GOT3 (cell line): ENCODE data around the gene CHTOP.

Source experiments
- DNase-seq: peaks from one replicate; lab custom pipeline; 2025; ENCODE audit warnings: mixed read lengths; lab: John Stamatoyannopoulos, UW

Gene CHTOP

DNA sequence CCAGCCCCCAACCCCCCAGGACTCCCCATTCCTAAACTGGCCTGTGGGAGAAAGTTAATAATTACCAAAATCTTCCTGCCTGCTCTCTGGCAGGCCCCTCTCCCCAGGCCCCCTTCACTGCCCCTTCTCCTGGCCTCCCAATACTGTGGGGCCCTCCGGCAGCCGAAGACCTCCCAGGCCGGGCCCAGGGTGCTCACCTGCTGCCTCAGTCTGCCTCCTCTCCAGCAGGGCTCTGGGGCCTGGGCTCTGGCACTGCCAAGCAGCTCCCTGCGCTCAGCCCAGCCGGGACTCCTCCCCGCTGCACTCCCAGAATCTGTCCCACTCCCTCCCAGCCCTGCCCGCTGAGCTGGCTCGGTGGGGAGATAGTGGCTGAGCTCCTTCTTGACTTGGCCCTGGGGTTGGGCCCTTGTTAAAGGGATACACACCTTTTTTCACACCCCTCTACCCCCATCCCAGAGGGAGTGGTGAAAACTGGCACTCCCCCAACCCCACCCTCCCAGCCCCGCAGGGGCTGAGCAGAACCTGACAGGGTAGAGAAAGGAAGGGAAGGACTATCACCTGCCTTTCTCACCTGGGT lies 21.0 kb upstream of the CHTOP start, which contains the start of gene S100A16:
Gene S100A16 (minus strand): TSS at position 383 of the 577 bp plus-strand sequence. CDS start 4,986 bp downstream, outside the sequence.
- DNase-seq: peak; percentile 30

DNA sequence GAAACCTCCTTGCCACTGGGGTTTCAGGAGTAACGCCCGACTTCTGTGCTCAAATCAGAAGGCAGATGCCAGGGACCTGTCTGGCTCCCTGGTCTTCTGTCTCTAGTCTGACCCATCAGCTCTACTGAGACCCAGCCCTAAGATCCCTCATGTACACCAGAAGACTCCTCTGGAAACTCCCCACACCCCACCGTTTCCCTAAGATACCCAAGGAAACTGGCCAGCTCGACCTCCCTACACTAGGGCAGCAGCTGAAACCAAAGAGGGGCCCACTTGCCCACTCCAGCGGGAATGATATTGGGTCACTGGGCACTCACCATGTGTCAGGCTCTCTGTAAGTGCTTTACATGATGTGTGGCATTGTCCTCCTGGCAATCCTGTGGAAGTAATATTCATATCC lies 20.5 kb upstream of the CHTOP start:
- DNase-seq: no peak

DNA sequence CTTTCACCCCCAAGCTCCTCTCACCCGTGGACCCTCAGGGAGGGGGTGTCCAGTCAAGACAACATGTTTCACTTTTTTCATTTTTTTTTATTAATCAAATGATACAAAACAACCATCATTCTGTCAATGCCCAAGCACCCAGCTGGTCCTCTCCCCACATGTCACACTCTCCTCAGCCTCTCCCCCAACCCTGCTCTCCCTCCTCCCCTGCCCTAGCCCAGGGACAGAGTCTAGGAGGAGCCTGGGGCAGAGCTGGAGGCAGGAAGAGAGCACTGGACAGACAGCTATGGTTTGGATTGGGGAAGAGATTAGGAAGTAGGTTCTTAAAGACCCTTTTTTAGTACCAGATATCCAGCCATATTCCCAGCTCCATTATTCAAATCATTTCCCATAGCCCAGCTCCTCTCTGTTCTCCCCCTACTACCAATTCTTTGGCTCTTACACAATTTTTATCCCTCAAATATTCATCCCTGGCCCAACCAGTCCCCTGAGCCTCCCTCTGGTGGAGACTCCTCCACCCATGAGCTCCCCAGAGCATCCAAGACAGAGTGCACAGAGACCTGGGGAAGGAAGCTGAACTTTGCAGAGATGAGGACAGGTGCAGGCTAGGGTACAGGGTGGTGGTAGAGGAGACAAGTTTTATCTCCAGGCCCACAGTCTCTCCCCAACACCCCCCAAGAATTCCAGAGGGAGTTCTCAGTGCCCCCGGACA lies 19.5 kb upstream of the CHTOP start:
- DNase-seq: no peak

DNA sequence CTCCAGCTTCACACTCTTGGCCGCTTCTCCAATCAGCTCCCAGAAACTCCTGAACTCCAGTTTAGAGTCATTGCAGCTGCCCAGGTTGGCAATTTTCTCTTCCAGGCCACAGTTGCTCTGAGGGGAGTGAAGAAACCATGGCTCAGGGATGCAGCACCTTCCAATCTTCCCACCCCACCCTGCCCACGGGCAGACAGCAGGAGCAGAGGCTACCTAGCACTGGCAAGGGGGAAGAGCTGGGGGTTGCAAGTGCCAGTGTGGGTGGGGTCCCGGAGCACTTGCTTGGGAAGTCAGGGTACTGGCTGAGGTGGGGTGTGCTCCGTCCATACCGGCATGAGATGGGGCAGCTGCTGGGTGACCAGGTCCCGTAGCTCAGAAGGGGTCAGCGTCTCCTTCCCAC lies 19.0 kb upstream of the CHTOP start:
- DNase-seq: no peak

DNA sequence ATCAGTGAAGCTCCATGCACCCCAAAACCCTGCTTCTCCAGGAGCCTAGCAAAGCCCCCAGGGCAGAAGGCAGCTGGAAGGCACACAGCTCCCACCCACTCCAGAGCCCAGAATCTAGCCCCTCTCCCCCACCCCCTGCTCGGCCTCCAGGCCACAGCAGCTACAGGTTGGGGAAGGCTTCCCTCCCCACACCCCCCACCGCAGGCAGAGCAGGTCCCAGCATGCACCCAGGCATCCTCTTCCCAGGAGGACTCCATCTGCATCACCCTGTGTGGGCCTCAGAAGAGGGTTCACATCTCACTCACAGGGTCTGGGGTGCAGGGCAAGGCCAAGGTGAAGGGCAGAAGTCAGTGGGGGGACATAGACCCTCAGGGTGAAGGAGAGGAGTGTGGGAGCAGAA lies 18.5 kb upstream of the CHTOP start:
- DNase-seq: no peak

DNA sequence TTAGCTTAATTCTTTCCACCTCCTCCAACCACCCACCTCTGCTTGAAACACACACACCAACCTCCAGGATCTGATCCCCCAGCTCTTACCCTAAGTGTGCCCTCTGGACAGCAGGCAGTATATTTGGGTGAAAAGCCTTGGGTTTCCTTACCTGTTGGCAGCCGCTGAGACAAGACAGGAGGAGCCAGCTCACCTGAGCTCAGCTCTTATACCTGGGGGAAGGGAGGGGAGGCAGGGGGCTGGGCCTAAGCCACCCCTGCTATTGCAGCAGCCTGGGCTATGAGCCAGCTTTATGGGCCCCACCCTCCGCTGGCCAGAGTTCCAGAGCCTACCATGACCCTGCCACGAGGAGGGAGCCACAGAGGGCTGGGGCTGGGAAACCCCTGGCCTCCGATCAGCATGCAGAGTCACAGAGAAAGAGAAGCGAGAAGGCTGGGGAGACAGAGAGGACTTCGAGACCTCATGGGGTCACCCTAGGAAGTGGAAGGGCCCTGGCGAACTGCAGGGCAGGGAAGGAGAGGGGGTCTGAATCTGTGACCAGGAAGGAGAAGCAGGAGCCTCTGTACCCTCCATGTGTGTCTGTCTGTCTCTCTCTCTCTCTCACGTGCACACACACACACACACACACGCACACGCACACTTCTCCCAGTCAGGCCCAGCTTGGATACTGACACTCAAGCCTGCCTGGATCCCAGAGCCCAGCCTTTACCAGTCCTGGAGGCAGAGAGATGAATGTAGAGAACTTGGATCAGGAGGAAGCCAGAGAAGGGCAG lies 17.5 kb upstream of the CHTOP start, which contains the start of gene S100A14:
Gene S100A14 (minus strand): TSS at position 182 of the 773 bp plus-strand sequence. CDS start 467 bp downstream, outside the sequence.
- DNase-seq: no peak

DNA sequence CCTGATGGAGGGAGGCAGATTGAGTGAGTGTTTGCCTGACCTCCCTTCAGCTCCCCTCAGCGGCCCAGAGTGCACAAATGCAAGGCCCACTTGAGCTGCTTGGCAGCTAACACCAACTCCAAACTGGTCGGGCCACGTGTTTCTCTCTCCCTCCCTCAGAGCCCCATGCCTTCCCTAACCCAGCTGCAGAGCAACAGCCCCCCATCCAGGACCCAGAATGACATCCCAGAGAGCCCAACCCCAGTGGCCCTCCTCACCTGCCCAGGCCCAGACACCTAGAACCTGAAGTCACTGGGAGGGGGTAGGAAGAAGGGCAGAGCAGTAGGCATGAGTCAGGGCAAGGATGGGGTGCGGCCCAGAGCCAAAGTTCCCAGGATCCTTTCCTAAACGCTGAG lies 17.0 kb upstream of the CHTOP start:
- no peak for DNase-seq

DNA sequence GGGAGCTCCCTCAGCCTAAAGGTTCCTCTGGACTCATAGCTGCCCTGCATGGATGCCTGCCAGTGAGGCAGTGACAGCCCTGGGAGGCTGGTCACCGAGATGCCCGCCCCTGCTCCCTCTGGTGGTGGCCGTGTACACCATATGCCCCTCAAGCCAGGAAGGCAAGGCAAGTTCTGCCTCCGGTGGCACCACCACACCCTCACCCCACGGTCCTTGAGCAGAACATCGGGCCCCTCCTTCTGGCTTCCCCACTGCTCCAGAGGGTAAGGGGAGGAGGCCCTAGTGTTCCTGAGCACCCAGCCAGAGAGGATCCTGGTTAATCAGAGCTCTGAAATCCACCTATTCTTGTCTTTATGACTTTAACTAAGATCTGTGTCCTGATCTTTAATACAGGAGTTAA lies 16.2 kb upstream of the CHTOP start:
- peak; percentile 35 for DNase-seq

DNA sequence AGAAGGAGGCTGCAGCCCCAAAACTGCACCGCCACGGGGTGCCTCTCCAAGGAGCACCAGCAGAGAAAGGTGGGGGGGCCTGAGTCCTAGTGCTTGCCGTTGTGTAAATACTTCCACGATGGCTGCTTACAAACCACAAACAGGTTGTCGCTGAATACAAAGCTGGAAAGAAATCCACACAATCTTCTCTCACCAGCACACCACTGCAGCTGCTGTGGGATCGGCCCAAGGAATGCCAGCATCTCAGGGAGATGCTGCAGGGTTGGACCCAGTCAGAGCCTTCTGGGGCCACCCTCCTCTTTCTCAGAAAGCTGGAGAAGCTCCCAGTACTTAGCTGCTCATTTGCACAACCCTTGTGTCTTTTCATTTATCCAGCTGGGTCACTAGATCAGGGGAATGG lies 14.7 kb upstream of the CHTOP start:
- DNase-seq: no peak

DNA sequence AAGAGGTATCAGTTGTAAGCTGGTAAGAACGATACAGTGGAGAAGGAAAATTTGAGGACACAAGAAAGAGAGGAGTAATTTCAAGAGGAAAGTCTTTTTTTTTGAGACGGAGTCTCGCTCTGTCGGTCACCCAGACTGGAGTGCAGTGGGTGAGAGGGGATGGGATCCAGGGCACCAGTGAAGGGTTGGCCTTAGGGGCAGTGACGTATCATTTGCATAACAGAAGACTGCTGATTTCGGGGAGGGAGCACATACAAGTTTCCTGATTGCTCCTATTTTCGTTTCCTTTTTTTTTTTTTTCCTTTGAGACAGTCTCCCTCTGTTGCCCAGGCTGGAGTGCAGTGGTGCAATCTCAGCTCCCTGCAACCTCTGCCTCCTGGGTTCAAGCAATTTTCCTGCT lies 10.8 kb upstream of the CHTOP start:
- DNase-seq: no peak

DNA sequence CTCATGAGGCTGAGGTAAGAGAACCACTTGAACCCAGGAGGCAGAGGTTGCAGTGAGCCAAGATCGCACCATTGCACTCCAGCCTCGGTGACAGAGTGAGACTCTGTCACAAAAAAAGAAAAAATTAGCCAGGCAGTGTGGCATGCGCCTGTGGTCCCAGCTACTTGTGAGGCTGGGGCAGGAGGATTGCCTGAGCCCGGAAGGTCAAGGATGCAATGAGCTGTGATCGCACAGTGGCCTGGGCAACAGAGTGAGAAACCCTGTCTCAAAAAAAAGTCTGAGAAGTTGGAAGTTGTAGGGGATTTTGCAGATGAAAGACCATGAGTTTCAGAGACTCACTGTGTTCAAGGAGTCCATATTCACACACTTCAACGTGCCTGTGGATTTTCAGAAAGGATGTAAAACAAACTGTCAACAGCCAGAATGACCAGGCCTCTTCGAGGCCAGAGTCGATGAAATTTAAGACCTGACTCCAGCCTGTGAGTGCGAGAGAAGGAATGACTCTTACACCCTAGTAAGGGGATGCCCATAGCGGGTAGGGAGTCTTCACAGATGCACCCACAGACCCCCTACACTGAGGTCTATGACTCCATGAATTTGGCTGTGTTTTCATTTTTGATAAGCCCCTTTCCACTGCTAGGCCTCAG lies 8.8 kb upstream of the CHTOP start:
- DNase-seq: no peak

DNA sequence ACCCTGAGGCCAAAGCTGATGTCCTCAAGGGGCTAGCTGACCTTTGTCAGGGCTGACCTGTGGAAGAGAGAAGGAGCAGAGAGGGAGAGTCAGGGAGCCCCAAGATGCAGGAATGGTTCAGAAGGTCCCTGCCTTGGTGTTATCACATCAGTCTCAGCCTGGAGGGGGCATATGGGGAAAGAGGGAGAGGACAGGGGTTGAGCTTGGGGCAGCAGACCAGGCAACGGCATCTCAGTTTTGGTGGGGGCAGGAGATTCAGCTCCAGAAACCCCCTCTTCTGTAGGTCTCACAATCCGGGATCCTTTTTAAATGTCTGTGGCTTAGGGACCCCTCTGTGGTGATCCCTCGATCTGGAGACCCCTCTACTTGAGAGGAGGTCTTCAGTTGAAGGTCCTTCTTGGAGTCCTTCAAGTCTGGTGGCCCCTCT lies 7.4 kb upstream of the CHTOP start:
- no peak for DNase-seq

DNA sequence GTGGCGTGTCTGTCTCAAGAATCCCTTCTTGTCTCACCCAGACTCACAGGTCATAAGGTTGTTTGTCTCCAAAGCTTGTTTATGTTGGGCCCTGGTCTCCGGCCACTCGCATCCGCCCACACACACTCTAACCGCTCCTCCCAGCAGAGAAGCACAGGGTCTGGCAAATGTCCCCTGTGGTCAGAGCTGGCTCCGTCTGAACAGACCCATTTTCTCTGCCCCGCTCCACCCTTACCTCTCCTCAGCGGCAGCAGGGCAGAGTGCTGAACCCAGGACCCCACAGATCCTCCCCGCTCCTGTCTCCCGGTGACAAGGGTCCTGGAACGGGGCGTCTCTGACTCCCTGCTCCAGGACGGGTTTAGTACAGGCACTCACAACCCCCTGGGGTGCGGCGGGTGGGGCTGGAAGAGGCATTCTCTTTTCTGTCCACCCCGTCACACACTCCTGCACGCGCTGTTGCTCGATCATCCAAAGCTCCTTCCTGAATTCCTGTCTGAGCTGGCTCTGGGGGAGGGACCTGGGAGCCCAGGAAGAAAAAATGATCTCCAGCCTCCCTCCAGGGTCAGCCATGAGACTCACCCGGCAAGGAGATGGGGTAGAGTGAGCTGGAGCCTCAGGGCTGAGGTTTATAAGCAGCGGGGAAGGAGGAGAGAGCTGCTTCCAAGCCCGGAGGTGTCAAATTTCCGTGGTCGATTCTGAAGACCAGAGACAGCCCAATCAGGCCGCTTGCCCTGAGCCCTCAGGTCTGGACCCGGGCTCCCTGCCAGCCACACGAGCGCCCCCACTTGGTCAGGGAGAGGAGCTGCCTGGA lies 6.8 kb upstream of the CHTOP start, which contains the start of gene S100A13:
Gene S100A13 (minus strand): TSS at position 602 of the 811 bp plus-strand sequence. CDS start 1,033 bp downstream, outside the sequence.
- peak; percentile 64 for DNase-seq

DNA sequence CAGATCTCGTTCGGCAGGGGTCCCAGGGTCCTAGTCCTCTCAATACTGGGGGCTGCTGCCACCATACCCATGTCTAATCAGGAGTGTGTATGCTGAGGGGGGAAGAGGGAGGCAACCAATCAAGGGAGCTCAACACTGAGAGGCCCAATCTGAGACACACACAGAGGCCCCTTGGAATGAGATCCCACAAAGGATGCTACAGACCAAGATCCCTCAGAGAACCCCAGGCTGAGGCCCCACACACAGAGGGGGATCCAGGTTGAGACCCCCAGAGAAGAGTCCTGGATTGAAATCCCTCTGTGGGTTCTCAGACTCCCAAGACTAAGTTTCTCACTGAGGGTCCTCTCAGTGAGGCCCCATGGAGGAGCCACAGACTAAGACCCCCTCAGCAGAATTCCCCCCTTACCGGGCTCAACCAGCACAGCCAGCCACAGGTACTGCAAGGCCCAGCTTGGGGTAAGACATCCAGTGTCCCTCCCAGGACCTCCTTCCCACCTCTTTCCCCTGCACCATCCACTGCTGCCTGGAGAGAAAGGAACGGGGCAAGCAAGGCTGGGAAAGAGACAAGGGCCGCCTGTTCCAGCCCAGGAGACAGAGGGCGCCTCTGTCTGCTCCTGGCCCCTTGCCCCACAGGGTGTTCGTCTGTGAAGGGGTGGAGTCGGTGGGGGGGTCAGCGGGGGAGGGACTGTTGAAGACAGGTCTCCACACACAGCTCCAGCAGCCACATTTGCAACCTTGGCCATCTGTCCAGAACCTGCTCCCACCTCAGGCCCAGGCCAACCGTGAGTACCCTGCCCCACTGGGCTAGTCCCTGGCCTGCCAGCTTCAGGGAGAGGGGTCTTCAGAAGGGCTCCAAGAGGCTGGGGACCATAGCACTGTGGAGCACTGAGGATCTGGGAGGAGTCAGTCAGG lies 5.9 kb upstream of the CHTOP start, which contains the start of gene S100A1:
Gene S100A1 (plus strand): TSS at position 720 of the 912 bp plus-strand sequence. CDS start 2,088 bp downstream, outside the sequence.
- DNase-seq: no peak

DNA sequence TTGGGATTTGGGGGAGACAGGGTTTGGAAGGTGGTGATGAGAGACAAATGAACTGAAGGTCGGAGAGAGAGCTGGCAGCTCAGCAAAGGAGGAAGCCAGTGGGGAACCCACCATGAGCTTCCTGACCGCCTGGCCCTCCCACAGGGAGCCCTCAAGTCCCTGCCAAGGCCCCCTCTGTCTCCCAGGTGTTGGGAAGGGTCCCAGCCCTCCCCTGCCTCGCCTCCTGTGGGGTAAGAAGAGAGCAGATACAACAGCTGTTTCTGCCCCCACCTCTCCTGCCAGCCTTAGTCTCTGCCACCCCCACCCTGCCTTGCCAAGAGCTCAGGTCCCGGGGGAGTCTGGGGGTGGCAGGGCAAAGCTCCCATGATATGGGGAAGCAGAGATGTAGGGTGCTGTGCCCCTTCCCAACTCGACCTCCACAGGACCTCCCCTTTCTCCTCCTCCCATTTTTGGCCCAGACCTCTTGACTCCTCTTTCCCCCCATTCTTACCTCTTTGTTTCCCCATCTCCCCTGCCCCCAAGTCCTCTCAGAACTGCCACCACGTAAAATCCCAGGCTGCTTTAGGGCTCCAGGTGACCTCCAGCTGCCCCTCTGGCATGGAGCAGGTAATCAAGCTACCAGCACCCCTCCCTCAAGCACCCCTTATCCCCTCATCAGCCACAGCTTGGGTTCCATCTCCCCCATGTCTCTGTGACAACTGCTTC lies 5.1 kb upstream of the CHTOP start:
- DNase-seq: no peak

DNA sequence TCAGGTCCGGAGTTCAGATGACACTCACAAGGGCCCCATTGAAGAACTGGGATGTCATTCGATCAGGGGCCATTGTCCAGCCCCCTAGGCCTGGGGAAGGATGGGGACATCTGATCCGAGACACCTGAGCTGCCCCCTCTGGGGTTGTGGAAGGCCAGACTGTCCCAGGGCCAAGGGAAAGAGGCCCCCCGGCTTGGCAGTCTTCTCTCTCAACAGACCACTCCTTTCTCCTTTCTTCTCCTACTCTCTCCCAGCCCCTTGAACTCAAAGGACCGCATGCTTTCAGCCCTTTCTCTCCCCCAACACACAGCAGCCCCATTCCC lies 4.6 kb upstream of the CHTOP start:
- no peak for DNase-seq

DNA sequence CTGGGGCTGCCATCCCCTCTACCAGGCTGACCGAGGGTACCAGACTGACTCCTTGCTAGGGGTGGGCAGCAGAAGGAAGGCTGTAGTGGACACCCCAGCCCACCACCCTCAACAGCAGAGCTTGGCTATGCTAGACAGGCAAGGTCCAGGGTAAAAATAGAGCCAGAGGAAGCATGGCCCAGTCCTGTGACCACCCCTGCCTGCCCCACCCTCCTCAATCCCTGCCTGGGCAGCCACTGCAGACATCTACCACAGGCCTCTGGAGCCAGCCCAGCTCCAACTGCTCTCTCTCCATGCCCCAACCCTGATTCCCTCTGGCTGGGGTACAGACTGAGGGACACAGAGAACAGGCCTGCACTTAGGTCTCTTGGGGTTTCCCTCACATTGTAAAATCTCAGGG lies 3.9 kb upstream of the CHTOP start:
- no peak for DNase-seq

DNA sequence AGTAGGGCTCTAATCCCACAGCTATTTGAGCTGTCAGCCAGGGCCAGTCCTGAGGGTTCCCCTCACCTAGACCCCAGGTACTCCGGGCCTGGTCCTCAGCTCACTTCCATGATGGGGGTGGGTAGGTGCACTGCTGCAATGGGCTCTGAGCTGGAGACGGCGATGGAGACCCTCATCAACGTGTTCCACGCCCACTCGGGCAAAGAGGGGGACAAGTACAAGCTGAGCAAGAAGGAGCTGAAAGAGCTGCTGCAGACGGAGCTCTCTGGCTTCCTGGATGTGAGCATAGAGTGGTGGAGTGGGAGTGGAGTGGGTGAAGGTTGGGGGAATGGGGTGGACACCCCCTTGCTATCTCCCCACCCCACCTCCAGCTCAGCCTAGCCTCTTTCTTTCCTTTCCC lies 3.5 kb upstream of the CHTOP start:
- no peak for DNase-seq
